SK-N-SH (cell line): Measurements from ENCODE around the gene BBS2.

Source experiments
- CTCF ChIP-seq: fragments of 200-600 bp; sonication (generic); IDR thresholded peaks from 2 replicates; pipeline ENCODE4 v1.6.1; 2017; ENCODE audit warnings: antibody characterized with exemption, mild to moderate bottlenecking, moderate library complexity
- YY1 ChIP-seq: IDR thresholded peaks from 2 replicates; pipeline ENCODE4 v1.4.0; 2012; ENCODE audit warnings: low read depth, mild to moderate bottlenecking

- TF ChIP-seq CTCF (no peak), YY1 (no peak)
These were observed 40.6 kb upstream of the BBS2 start for GRCh38 chr16:56560447-56560846.
